ENCODE data around the gene C2orf49.

Gene C2orf49

DNA sequence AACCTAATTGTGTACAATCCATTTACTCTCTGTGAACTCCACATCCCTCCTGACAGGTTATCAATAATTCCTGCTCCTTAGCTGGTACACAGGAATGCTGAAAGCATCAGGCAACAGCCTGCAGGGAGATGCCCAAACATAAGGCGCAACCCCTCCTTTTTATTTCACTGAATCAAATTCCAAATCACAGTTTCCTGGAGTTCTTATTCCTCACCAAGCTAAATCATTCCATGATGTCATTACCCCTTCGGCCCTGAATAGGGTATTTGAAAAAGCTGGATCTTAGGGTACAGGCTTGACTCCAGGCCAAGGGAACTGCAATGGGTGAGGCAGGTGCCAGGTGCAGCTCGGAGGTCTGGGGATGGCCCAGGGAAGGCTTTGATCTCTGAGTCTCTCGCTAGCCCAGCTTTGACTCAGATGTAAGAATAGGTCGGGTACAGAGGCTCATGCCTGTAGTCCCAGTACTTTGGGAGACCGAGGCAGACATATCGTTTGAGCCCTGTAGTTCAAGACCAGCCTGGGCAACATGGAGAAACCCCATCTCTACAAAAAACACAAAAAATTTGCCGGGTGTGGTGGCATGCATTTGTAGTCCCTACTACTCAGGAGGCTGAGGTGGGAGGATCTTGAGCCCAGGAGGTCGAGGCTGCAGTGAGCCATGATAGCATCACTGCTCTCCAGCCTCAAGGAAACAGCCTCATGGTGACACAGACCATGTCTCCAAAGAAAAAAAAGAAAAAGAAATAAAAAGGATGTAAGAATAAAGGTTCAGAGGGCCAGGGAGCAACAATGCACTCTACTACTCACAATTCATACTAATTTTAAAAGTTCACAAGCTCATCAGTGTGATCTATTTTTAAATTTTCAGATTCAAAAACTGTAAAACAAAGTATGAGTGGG, 54.7 kb downstream of the C2orf49 start:
- H2AFZ ChIP-seq (ENCODE audit: low read length): no peak overlapping the region
- no peaks in the 10 kb centered on the region for H3K4me1 ChIP-seq (ENCODE audit: low read length)
- H3F3A ChIP-seq (ENCODE audit: insufficient read depth, low read length): no peaks in the 10 kb centered on the region
- DNase-seq: no peak
- no peak overlapping the region for H3K9ac ChIP-seq (ENCODE audit: low read length)
- no peaks in the 10 kb centered on the region for H3K9me2 ChIP-seq (replicated peaks; ENCODE audit: insufficient read depth, low read length)
- no peaks in the 10 kb centered on the region for H3K36me3 ChIP-seq (replicated peaks; ENCODE audit: insufficient read depth, low read length)
- no peaks in the 10 kb centered on the region for H3K27me3 ChIP-seq (replicated peaks; ENCODE audit: insufficient read depth, low read length)
- H3K4me2 ChIP-seq (ENCODE audit: low read depth, low read length): no peak overlapping the region
- H3K79me2 ChIP-seq (ENCODE audit: low read length): no peaks in the 10 kb centered on the region
- no peak overlapping the region for H3K4me3 ChIP-seq (ENCODE audit: low read length)
- no peaks in the 10 kb centered on the region for H3K9me3 ChIP-seq (replicated peaks; ENCODE audit: insufficient read depth, low read length)
- no peaks in the 10 kb centered on the region for H4K20me1 ChIP-seq (ENCODE audit: insufficient read depth, low read length)
- no peak for TF ChIP-seq EZH2phosphoT487 (IDR thresholded peaks at IDR 0.05; ENCODE audit: low read length)
- TF ChIP-seq, protein P1, sequence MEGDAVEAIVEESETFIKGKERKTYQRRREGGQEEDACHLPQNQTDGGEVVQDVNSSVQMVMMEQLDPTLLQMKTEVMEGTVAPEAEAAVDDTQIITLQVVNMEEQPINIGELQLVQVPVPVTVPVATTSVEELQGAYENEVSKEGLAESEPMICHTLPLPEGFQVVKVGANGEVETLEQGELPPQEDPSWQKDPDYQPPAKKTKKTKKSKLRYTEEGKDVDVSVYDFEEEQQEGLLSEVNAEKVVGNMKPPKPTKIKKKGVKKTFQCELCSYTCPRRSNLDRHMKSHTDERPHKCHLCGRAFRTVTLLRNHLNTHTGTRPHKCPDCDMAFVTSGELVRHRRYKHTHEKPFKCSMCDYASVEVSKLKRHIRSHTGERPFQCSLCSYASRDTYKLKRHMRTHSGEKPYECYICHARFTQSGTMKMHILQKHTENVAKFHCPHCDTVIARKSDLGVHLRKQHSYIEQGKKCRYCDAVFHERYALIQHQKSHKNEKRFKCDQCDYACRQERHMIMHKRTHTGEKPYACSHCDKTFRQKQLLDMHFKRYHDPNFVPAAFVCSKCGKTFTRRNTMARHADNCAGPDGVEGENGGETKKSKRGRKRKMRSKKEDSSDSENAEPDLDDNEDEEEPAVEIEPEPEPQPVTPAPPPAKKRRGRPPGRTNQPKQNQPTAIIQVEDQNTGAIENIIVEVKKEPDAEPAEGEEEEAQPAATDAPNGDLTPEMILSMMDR (IDR thresholded peaks at IDR 0.05; ENCODE audit: low read length): no peak
- no peak for TF ChIP-seq EZH2 (optimal IDR thresholded peaks at IDR 0.05; ENCODE audit: low read depth, low read length)
- no peak overlapping the region for H3K27ac ChIP-seq (ENCODE audit: low read length)

DNA sequence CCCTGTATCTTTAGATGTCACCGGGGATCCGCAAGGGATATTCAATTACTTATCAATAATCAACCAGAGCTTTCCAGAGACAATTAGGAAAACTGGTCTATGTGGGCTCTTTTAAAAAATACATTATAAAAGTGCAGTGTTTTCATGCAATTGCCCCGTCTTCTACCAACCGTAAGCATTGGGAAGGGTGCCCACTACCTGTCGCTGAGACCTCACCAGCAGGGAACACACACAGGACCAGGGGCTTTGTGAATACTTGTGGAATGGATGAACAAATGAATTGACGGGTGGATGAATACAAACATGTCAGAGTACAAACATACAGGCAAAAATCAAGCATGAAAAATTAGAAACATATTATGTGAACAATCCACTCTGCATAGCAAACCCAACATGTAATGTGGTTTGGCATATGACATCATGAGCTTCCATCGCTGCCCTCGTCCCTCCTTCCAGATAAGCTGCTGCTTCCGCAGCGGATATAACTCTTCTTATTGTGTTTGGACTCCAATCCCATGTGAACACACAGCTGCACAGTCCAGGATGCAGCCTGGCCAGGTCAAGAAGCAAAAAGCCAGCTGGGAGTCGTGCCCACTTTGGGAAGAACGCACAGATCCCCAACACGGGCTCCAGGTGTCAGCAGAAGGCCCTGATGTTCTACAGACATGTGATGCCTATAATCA, 56.2 kb downstream of the C2orf49 start:
- H3K4me1 ChIP-seq (ENCODE audit: low read length): no peaks in the 10 kb centered on the region
- no peak overlapping the region for H3K4me2 ChIP-seq (ENCODE audit: low read depth, low read length)
- no peaks in the 10 kb centered on the region for H3K9me2 ChIP-seq (replicated peaks; ENCODE audit: insufficient read depth, low read length)
- H3K9me3 ChIP-seq (replicated peaks; ENCODE audit: insufficient read depth, low read length): no peaks in the 10 kb centered on the region
- no peaks in the 10 kb centered on the region for H4K20me1 ChIP-seq (ENCODE audit: insufficient read depth, low read length)
- no peak for DNase-seq
- no peaks in the 10 kb centered on the region for H3K27me3 ChIP-seq (replicated peaks; ENCODE audit: insufficient read depth, low read length)
- TF ChIP-seq EZH2phosphoT487 (IDR thresholded peaks at IDR 0.05; ENCODE audit: low read length) (no peak), EZH2 (optimal IDR thresholded peaks at IDR 0.05; ENCODE audit: low read depth, low read length) (no peak)
- TF ChIP-seq, protein P1 (IDR thresholded peaks at IDR 0.05; ENCODE audit: low read length): no peak
- no peak overlapping the region for H3K4me3 ChIP-seq (ENCODE audit: low read length)
- no peak overlapping the region for H3K27ac ChIP-seq (ENCODE audit: low read length)
- no peak overlapping the region for H3K9ac ChIP-seq (ENCODE audit: low read length)
- no peaks in the 10 kb centered on the region for H3K36me3 ChIP-seq (replicated peaks; ENCODE audit: insufficient read depth, low read length)
- H3K79me2 ChIP-seq (ENCODE audit: low read length): no peaks in the 10 kb centered on the region
- no peaks in the 10 kb centered on the region for H3F3A ChIP-seq (ENCODE audit: insufficient read depth, low read length)
- no peak overlapping the region for H2AFZ ChIP-seq (ENCODE audit: low read length)

DNA sequence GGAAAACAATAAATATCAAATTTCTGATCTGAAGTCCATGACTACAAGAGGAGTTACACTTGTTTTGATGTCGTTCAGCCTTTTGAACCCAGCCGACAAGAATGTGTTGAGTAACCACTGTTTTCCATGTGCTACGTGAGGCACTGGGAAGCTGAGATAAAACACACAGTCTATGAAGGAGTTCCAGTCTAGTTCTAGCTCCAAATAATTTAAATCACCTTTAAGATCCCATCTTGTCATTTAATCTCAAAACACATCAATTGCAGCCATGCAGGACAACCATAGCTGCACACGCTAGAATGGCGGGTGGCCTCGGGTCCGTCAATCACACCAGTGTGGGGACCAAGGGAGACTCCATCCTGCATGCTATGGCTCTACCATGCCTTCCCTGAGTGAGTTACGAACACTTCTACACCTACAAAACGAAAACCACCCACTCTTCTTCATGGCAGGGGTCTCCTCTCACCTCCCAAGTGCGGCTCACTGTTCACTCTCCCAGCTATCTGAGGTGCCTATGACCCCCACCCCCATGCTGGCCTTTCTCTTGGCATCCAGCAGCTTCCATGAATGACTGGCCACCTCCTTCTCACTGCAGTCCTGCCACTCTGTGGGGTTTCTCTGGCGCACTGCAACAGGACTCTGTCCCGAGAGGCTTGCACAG, 57.7 kb downstream of the C2orf49 start:
- Histone ChIP-seq H3K27me3 (replicated peaks; ENCODE audit: insufficient read depth, low read length) (no peaks in the 10 kb centered on the region), H3K79me2 (ENCODE audit: low read length) (no peaks in the 10 kb centered on the region), H2AFZ (ENCODE audit: low read length) (no peak overlapping the region), H3F3A (ENCODE audit: insufficient read depth, low read length) (no peaks in the 10 kb centered on the region), H3K4me2 (ENCODE audit: low read depth, low read length) (no peak overlapping the region), H4K20me1 (ENCODE audit: insufficient read depth, low read length) (no peaks in the 10 kb centered on the region), H3K4me1 (ENCODE audit: low read length) (peaks cover 3% of the 10 kb centered on the region; the same call in 1 of the 2 replicates), H3K27ac (ENCODE audit: low read length) (no peak overlapping the region), H3K9me2 (replicated peaks; ENCODE audit: insufficient read depth, low read length) (no peaks in the 10 kb centered on the region), H3K9me3 (replicated peaks; ENCODE audit: insufficient read depth, low read length) (no peaks in the 10 kb centered on the region), H3K36me3 (replicated peaks; ENCODE audit: insufficient read depth, low read length) (no peaks in the 10 kb centered on the region), H3K9ac (ENCODE audit: low read length) (no peak overlapping the region), H3K4me3 (ENCODE audit: low read length) (no peak overlapping the region)
- DNase-seq: no peak
- TF ChIP-seq EZH2phosphoT487 (IDR thresholded peaks at IDR 0.05; ENCODE audit: low read length) (no peak), EZH2 (optimal IDR thresholded peaks at IDR 0.05; ENCODE audit: low read depth, low read length) (no peak)
- TF ChIP-seq, protein P1 (IDR thresholded peaks at IDR 0.05; ENCODE audit: low read length): no peak

Measured in MM.1S (cell line).